Measurements from ENCODE around the gene RPEL1.
"Not testable (repeated sequence)": the region's sequence is repeated elsewhere in the genome, so short reads cannot be mapped to it uniquely, and the experiment has no call there.

- TF ChIP-seq CTCF, POLR2A (IDR thresholded peaks at IDR 0.05): not testable (repeated sequence)
Measured at GRCh38 chr10:103216362-103216761, 29.3 kb upstream of the RPEL1 start.

Data from uterus (tissue), 2 donors.